Stimulated activated CD8-positive, alpha-beta memory T cell treated with anti-CD3 and anti-CD28 coated beads, Interleukin-15, amount 100 ng/mL, for 4 hours (primary cell): ENCODE data around the gene POLL.

Experiments
- DNase-seq, 2 donors: peaks; one replicate each; pipeline ENCODE4 v3.0.0-alpha.2; 2020; ENCODE audit warnings: low read depth in 2 of 2

Gene POLL

DNA sequence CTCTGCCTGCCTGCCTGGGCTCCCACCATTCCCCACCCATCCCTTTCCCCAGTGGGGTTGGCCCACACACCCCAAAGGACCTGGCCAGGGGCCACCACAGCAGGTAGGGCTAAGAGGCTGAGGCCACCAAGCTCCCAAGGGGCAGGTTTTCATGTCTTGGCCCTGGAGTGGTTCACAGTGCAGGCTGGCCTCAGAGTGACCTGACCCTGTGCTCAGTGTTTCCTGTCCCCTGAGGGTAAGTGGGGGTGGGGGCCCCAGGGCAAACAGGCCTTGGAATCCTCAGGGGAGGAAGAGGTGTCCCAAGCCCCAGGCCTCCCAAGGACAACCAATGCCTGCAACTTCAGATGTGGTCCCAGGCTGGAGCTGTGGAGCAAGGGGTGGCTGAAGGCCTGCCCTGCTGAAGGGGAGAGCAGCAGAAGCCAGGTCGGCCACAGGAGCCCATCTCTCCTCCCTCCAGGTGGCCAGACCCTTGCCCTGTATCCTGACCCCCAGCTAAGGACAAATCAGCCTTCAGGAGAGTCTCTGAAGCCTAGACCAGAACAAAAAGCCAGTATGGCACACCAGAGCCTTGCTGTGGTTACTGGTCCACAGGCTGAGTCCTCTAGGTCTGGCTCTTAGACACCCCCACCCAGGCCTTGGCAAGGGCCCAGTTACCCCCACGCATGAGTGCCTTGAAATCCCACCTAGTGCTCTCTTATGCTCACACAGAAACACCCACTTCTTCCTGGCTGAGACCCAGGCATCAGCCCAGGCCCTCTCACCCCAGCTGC lies 27.6 kb downstream of the POLL start:
- DNase-seq, result no peak

DNA sequence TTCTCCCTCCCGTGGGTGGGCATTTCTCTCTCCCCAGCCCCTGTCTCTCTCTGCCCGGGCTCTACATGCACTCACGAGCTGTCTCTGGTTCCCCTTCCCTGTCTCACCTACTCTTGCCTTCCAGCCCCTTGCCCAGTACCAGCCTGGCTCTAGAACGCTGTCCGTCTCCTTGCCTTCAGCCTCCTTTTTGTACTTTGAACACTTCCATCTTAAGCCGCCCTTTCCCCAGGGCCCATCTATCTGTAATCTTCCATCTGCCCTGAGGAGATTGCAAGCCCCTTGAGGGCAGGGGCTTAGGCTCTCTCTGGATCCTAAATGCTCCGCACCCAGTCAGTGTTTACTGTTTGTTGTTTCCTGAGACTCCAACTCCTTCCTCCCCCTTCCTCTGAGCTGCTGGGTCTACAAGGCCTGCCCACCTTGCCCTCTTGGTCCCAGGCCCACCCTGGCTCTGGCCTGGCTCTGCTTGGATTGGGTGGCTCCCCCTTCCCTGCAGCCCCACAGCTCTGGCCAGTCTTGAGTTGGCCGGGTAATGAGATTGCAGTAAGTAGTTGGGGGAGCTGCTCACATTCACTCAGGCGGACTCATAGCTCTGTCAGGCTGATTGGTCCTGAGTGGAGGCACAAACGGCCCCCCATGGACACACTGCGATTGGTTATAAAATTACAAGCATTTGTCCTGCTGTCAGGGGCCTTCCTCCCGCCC lies 28.3 kb downstream of the POLL start:
- no peak for DNase-seq

DNA sequence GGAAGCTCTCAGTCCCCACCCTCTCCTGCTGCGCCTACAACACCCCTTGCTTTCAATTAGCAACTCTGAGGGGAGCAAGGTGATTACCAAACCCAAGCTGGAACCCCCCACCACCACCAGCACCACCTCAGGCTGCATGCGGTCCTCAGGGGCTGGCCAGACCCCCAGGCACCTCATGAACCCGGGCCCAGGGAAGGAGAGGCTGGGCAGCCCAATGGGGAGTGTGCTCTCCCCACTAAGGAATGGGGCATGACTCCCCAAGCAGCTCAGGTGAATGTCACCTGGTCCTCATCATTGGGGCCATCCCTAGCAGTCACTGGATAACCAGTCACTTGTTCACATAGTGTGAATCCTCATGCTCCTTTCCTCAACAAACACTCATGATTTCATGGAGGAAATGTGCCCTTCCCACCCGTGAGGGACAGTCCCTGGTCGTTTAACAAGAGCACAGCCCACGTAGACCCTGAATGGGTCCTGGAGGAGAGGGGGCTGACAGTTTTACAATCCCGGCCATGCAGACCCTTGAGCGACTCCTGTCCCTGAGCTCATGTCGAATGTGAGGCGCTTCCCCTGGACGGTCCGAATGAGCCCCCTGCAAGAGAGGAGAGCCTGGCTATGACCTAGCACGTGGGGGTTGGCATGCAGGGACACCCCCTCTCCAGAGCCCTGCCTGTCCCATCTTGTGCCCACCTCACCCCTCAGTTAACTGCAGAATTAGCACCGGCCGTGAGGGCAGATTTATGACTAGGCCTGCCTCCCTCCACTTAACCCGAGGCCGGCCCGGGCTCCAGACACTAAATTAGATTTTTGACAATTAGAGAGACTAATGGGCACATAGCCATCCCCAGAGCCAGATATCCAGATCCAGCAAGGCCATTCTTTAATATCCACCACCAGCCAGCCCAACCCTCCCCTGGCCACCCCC lies 29.1 kb downstream of the POLL start:
- no peak for DNase-seq

DNA sequence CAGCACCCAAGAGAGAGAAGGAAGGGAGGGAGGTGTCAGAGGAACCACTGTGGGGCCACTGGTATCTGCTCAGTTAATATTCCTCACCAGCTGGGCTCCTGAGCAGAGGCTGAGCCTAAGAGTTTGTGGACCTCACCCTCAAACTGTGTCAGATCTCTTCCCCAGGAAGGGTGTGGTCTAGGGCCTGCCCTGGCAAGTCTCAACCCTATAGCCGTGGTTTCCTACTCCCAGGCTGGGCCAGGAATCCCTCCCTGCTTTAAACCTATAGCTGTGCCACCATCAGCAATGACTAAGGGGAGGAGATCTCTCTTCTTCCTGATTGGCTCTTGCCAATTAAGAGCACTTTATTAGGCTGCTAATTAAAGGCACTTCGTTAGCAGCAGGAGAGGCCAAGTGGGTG lies 29.9 kb downstream of the POLL start:
- no peak for DNase-seq

DNA sequence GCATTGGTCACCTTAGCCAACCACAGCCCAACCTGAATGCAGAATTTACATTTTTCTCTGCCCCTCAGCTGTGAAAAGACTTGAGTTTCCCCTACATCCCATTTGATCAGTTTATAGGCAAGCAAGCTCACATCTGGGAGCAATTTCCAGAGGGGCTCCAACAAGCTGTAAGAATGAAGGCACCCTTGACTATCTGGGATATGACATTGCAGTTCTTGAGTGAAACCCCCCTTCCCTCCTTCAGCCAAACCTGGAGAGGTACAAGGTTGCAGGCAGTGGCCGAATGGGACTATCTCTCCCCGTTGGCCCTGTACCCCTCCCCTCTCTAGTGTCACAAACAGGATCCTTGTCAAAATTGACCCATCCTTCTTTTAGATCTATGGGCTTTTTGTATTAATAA lies 30.5 kb downstream of the POLL start:
- no peak for DNase-seq

- no peak for DNase-seq
Measured at GRCh38 chr10:101552442-101552841, 35.6 kb downstream of the POLL start.

- no peak for DNase-seq
Measured at GRCh38 chr10:101550965-101551364, 37.1 kb downstream of the POLL start.

- DNase-seq, result no peak
Measured at GRCh38 chr10:101545898-101546297, 42.2 kb downstream of the POLL start.

DNA sequence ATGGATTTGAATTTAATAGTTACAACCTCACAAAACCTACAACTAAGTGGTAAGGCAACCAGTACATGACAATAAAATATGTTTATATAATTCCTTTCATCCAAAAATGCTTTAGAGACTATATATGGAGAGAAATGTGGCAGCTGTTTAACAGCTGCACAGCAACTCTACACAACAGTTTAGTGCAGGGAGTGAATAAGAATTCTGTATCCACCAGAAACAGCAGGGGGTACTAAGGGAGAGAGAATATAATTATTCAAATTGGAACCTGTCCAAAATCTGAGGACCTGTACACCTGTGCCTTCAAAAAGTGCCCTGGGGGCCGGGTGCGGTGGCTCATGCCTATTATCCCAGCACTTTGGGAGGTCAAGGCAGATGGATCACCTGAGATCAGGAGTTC lies 49.6 kb downstream of the POLL start:
- no peak for DNase-seq

DNA sequence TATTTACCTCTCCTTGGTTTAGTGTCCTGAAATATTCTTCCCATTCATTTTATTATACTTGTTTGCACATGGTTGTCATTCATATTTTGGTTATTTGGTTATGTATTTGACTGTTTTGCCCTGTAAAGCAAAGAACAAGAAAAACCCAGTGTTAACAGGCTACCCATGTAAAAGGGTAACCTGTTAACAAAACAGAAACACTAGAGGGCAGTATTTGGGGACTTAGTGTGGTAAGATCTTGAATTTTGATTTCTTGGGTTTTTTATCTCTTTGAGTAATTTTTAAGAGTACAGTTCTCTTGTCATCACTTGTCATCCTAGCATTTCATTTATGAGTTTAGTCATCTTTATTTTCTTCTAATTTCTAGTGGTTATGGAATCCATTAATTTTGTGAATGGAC lies 51.3 kb downstream of the POLL start:
- DNase-seq, result no peak

DNA sequence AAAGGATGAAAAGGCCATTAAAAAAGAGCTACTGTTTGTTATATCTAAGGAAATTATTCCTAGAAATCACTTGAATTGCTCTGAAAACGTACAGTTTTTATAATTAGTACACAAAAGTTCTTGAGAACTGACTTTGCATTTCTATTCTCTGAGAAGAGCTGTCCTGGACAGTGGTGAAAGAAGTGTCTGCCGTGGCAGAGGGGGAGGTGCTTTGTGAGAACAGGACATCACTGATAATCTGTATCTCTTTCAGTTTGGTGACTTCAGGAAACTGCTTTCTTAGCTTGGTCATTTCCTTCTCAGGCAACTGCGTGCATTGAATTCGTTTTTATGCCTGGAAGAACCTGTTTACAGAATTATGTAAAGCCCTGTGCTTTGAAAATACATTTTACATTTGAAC lies 52.1 kb downstream of the POLL start:
- no peak for DNase-seq

GRCh38 chr10:101529725-101530553 lies 58.1 kb downstream of the POLL start:
- no peak for DNase-seq

GRCh38 chr10:101529207-101529606 lies 58.9 kb downstream of the POLL start:
- DNase-seq, result no peak
